HepG2 (cell line): ENCODE data around the gene BABAM2. TPM values are rescaled to one million over a fixed set of nuclear protein-coding genes. Genes with fewer than 3 reads are reported as not detected.

ENCODE experiments used
- ATAC-seq: fragments of 200-7000 bp; cut with Tn5 transposase; 3 replicates; pipeline ENCODE4 v1.9.1; 2020; ENCODE audit warnings: mild to moderate bottlenecking, moderate library complexity
- BruUV-seq: library from RNA; stranded (reverse); fragments of 400-500 nt; replicated peaks from 2 replicates; lab custom pipeline; 2021; lab: Mats Ljungman, UMichigan
- CTCF ChIA-PET: fragments of 300-600 bp; formaldehyde crosslinking; extraction: SDS; loops from one replicate; lab custom pipeline; 2021; ENCODE audit warnings: low total read pairs, inconsistent platforms, low intra/inter-chr PET ratio; lab: Yijun Ruan, JAX
- POLR2A ChIA-PET: fragments of 350-600 bp; sonication (Branson Sonifier 250); formaldehyde crosslinking; loops from one replicate; lab custom pipeline; 2020; ENCODE audit warnings: antibody characterized with exemption, inconsistent platforms; lab: Yijun Ruan, JAX
- DNase-seq: peaks from one replicate; pipeline ENCODE4 v3.0.0-alpha.2; 2015; ENCODE audit warnings: low spot score
- FAIRE-seq: peaks from 3 replicates; lab custom pipeline; 2011; peaks lifted over from hg19 to GRCh38; lab: Jason Lieb, UNC
- H2AFZ ChIP-seq: one replicate; pipeline ENCODE4 v1.6.1; 2011; ENCODE audit warnings: low read length, inconsistent platforms
- H3K27ac ChIP-seq: fragments of 300-600 bp; 3 replicates; pipeline ENCODE4 v1.8.0; 2011; ENCODE audit warnings: mixed run types, mild to moderate bottlenecking, mixed read lengths, low read length, inconsistent platforms; ENCODE audit not compliant: insufficient read depth; ENCODE audit errors: extremely low read length
- H3K27me3 ChIP-seq, 2 experiments: fragments of 200-600 bp in 1 of 2; 2 replicates in 1 of 2; 3 replicates in 1 of 2; pipeline versions ENCODE4 v1.6.0 to v1.8.0; 2011; ENCODE audit warnings: low read length in 2 of 2, mild to moderate bottlenecking in 2 of 2, moderate library complexity in 2 of 2, inconsistent platforms in 1 of 2; ENCODE audit not compliant: insufficient read depth in 2 of 2, control insufficient read depth in 1 of 2
- H3K36me3 ChIP-seq, 2 experiments: fragments of 200-600 bp in 1 of 2; replicated peaks in 1 of 2; 2 replicates in 1 of 2; 3 replicates in 1 of 2; pipeline versions ENCODE4 v1.5.1 to v1.8.0; 2011; ENCODE audit warnings: low read length in 2 of 2, inconsistent platforms in 1 of 2; ENCODE audit not compliant: insufficient read depth in 2 of 2, control insufficient read depth in 1 of 2
- H3K4me1 ChIP-seq: 2 replicates; pipeline ENCODE4 v1.5.1; 2012; ENCODE audit warnings: low read length, inconsistent platforms; ENCODE audit not compliant: insufficient read depth
- H3K4me2 ChIP-seq: 2 replicates; pipeline ENCODE4 v1.6.0; 2011; ENCODE audit warnings: low read depth, low read length, inconsistent platforms
- H3K4me3 ChIP-seq, 3 experiments: fragments of 200-600 bp in 1 of 3; sonication (generic), shearing (Covaris generic) in 1 of 3; replicated peaks in 1 of 3; 2 replicates each; pipeline ENCODE4 v1.5.1; 2011 to 2016; ENCODE audit warnings: low read length in 3 of 3, inconsistent platforms in 2 of 3, low read depth in 2 of 3, mild to moderate bottlenecking in 2 of 3, control low read depth in 1 of 3, mixed read lengths in 1 of 3; ENCODE audit not compliant: insufficient read depth in 1 of 3
- H3K79me2 ChIP-seq: one replicate; pipeline ENCODE4 v1.6.1; 2011; ENCODE audit warnings: low read length, inconsistent platforms; ENCODE audit not compliant: insufficient read depth
- H3K9ac ChIP-seq: 2 replicates; pipeline ENCODE4 v1.6.0; 2011; ENCODE audit warnings: mild to moderate bottlenecking, low read depth, low read length, inconsistent platforms; ENCODE audit not compliant: insufficient read depth
- H3K9me3 ChIP-seq: 2 replicates; pipeline ENCODE4 v1.5.1; 2012; ENCODE audit warnings: mild to moderate bottlenecking, low read length
- H4K20me1 ChIP-seq: 2 replicates; pipeline ENCODE4 v1.6.0; 2011; ENCODE audit warnings: inconsistent platforms, mild to moderate bottlenecking, low read length, moderate library complexity; ENCODE audit not compliant: insufficient read depth
- E2F1 ChIP-seq: sonication (generic); formaldehyde crosslinking; IDR thresholded peaks from 2 replicates; pipeline ENCODE4 v1.5.0; 2020; ENCODE audit warnings: missing genetic modification reagents
- GATAD2A ChIP-seq: IDR thresholded peaks from 2 replicates; pipeline ENCODE4 v1.6.1; 2016
- HOXA5 ChIP-seq: sonication (generic); formaldehyde crosslinking; IDR thresholded peaks from 2 replicates; pipeline ENCODE4 v1.4.0; 2020; ENCODE audit warnings: missing genetic modification reagents
- HOXA7 ChIP-seq: sonication (generic); formaldehyde crosslinking; IDR thresholded peaks from 2 replicates; pipeline ENCODE4 v1.8.1; 2022; ENCODE audit warnings: mild to moderate bottlenecking, missing genetic modification reagents, moderate library complexity
- MEF2D ChIP-seq: sonication (generic); formaldehyde crosslinking; IDR thresholded peaks from 2 replicates; pipeline ENCODE4 v1.5.1; 2020; ENCODE audit warnings: mild to moderate bottlenecking, missing genetic modification reagents
- MIXL1 ChIP-seq: IDR thresholded peaks from 2 replicates; pipeline ENCODE4 v1.6.1; 2016
- PHF21A ChIP-seq: sonication (generic); formaldehyde crosslinking; IDR thresholded peaks from 2 replicates; pipeline ENCODE4 v1.5.0; 2020; ENCODE audit warnings: mild to moderate bottlenecking, missing genetic modification reagents
- POLR2AphosphoS2 ChIP-seq: IDR thresholded peaks from 2 replicates; pipeline ENCODE4 v1.6.1; 2011; ENCODE audit warnings: low read depth, low read length, improper control_type of control experiment
- RFX5 ChIP-seq: IDR thresholded peaks from 2 replicates; pipeline ENCODE4 v1.6.1; 2011; ENCODE audit warnings: low read depth, low read length, improper control_type of control experiment
- SP1 ChIP-seq, 2 experiments: fragments of 450-650 bp in 1 of 2; sonication (generic) in 1 of 2; formaldehyde crosslinking in 1 of 2; IDR thresholded peaks; 2 replicates each; pipeline versions ENCODE4 v1.4.0 to v1.6.1; 2016 to 2020; ENCODE audit warnings: missing genetic modification reagents in 1 of 2
- TMF1 ChIP-seq: sonication (generic); formaldehyde crosslinking; IDR thresholded peaks from 2 replicates; pipeline ENCODE4 v1.8.1; 2022; ENCODE audit warnings: low read depth, missing genetic modification reagents
- TOE1 ChIP-seq: sonication (generic); formaldehyde crosslinking; IDR thresholded peaks from 2 replicates; pipeline ENCODE4 v1.4.0; 2020; ENCODE audit warnings: mild to moderate bottlenecking, missing genetic modification reagents
- ZHX1 ChIP-seq: sonication (generic); formaldehyde crosslinking; IDR thresholded peaks from 2 replicates; pipeline ENCODE4 v1.8.1; 2022; ENCODE audit warnings: low read depth, mild to moderate bottlenecking, missing genetic modification reagents
- ZNF367 ChIP-seq: sonication (generic); formaldehyde crosslinking; IDR thresholded peaks from 2 replicates; pipeline ENCODE4 v1.4.0; 2020; ENCODE audit warnings: missing genetic modification reagents, borderline replicate concordance
- ZNF430 ChIP-seq: sonication (generic); formaldehyde crosslinking; IDR thresholded peaks from 2 replicates; pipeline ENCODE4 v1.9.0; 2021; ENCODE audit warnings: mild to moderate bottlenecking, missing genetic modification reagents
- ZNF615 ChIP-seq: sonication (generic); formaldehyde crosslinking; IDR thresholded peaks from 2 replicates; pipeline ENCODE4 v1.5.0; 2020; ENCODE audit warnings: mild to moderate bottlenecking, missing genetic modification reagents, borderline replicate concordance
- ZSCAN30 ChIP-seq: sonication (generic); formaldehyde crosslinking; IDR thresholded peaks from 2 replicates; pipeline ENCODE4 v1.5.0; 2020; ENCODE audit warnings: mild to moderate bottlenecking, missing genetic modification reagents
- WGBS: methylation state at CpG from one replicate; pipeline ENCODE4 v1.1.6; 2017; ENCODE audit warnings: low lambda C conversion rate; 5-methylcytosine and 5-hydroxymethylcytosine counted together
- in situ Hi-C: cut with HindIII; loops from 2 replicates; pipeline ENCODE4 v1.10.0; 2017; ENCODE audit warnings: low pct_unique_long_range_greater_than_20kb; ENCODE audit not compliant: extremely low pct_ligation_motif_present
- intact Hi-C: fragments of 100-400 bp; cut with micrococcal nuclease; formaldehyde crosslinking; loops from one replicate; pipeline ENCODE4 v1.10.0; 2022; ENCODE audit not compliant: unreplicated experiment
- polyA plus RNA-seq, 8 experiments: library from polyadenylated mRNA; depleted of rRNA in 3 of 8; stranded (reverse) in 7 of 8; unstranded in 1 of 8; fragments of >200 nt; fragmentation: Illumina TruSeq in 4 of 8; extraction: Trizol in 4 of 8; gene quantifications; 2 replicates each; pipeline versions ENCODE4 v1.2.1 to v1.2.3, GENCODE V29; 2011 to 2016; ENCODE audit warnings: low read depth in 4 of 8, missing spikeins in 1 of 8, mixed read lengths in 1 of 8; ENCODE audit not compliant: insufficient read depth in 1 of 8
- total RNA-seq, 5 experiments: library from RNA; depleted of rRNA; stranded (reverse); fragments of >200 nt; fragmentation: Illumina TruSeq; extraction: Trizol; gene quantifications; 2 replicates each; pipeline ENCODE4 v1.2.3, GENCODE V29; 2016; ENCODE audit warnings: low read depth in 1 of 5
- TF ChIP-seq, protein P1 (sequence below): sonication (generic); formaldehyde crosslinking; IDR thresholded peaks from 2 replicates; pipeline ENCODE4 v1.4.0; 2020; ENCODE audit warnings: missing genetic modification reagents

Gene BABAM2
- total and polyA plus RNA-seq, 2 of the 13 experiments (the other 11 are each of a cell fraction or from before 2014, with no cell fraction given), result 24.9 to 28.0 TPM

- H3K27ac ChIP-seq, result no peak overlapping the region
- 96% methylated on average over 7 of the region's 7 CpGs for WGBS
- H3K27me3 ChIP-seq, result no peaks in the 10 kb centered on the region
- ATAC-seq (no peak), FAIRE-seq (no peak), DNase-seq (no peak)
- no TSS peak for BruUV-seq
- H3K4me3 ChIP-seq, result no peak overlapping the region
- H2AFZ ChIP-seq, result no peak overlapping the region
- H3K36me3 ChIP-seq, result 0 out of 5 replicates have a peak, but pooled peaks cover 0 to 4% of the 10 kb centered on the region in 2 experiments
- intact Hi-C loops (no loop called here), in situ Hi-C loops (no loop called here)
- H3K4me1 ChIP-seq, result no peaks in the 10 kb centered on the region
- H3K9me3 ChIP-seq, result no peaks in the 10 kb centered on the region
- H3K4me2 ChIP-seq, result no peak overlapping the region
- H4K20me1 ChIP-seq, result no peaks in the 10 kb centered on the region
- ChIA-PET POLR2A (no interaction called here), CTCF (no interaction called here)
- H3K9ac ChIP-seq, result no peak overlapping the region
- H3K79me2 ChIP-seq, result no peaks in the 10 kb centered on the region
- TF ChIP-seq ZNF615 (CRISPR knock-in tag) (no peak), MIXL1 (CRISPR knock-in tag) (no peak), ZHX1 (CRISPR knock-in tag) (no peak), ZNF367 (CRISPR knock-in tag) (no peak), HOXA5 (CRISPR knock-in tag) (no peak), TOE1 (CRISPR knock-in tag) (no peak), POLR2AphosphoS2 (no peak), GATAD2A (CRISPR knock-in tag) (no peak), ZNF430 (CRISPR knock-in tag) (no peak), HOXA7 (CRISPR knock-in tag) (no peak), SP1 (IDR thresholded peaks at IDR 0.05) (no peak), SP1 (CRISPR knock-in tag; IDR thresholded peaks at IDR 0.05) (no peak), ZSCAN30 (CRISPR knock-in tag) (no peak), MEF2D (CRISPR knock-in tag) (no peak), TMF1 (CRISPR knock-in tag) (no peak), RFX5 (no peak), E2F1 (CRISPR knock-in tag) (no peak), PHF21A (CRISPR knock-in tag) (no peak)
- TF ChIP-seq, protein P1, sequence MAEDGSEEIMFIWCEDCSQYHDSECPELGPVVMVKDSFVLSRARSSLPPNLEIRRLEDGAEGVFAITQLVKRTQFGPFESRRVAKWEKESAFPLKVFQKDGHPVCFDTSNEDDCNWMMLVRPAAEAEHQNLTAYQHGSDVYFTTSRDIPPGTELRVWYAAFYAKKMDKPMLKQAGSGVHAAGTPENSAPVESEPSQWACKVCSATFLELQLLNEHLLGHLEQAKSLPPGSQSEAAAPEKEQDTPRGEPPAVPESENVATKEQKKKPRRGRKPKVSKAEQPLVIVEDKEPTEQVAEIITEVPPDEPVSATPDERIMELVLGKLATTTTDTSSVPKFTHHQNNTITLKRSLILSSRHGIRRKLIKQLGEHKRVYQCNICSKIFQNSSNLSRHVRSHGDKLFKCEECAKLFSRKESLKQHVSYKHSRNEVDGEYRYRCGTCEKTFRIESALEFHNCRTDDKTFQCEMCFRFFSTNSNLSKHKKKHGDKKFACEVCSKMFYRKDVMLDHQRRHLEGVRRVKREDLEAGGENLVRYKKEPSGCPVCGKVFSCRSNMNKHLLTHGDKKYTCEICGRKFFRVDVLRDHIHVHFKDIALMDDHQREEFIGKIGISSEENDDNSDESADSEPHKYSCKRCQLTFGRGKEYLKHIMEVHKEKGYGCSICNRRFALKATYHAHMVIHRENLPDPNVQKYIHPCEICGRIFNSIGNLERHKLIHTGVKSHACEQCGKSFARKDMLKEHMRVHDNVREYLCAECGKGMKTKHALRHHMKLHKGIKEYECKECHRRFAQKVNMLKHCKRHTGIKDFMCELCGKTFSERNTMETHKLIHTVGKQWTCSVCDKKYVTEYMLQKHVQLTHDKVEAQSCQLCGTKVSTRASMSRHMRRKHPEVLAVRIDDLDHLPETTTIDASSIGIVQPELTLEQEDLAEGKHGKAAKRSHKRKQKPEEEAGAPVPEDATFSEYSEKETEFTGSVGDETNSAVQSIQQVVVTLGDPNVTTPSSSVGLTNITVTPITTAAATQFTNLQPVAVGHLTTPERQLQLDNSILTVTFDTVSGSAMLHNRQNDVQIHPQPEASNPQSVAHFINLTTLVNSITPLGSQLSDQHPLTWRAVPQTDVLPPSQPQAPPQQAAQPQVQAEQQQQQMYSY, result no peak
Observed at GRCh38 chr2:28282861-28283646, 392.5 kb downstream of the BABAM2 start.
